Measurements from ENCODE around the gene FOXA3.
"Not testable (repeated sequence)": the region's sequence is repeated elsewhere in the genome, so short reads cannot be mapped to it uniquely, and the experiment has no call there.

Gene FOXA3

DNA sequence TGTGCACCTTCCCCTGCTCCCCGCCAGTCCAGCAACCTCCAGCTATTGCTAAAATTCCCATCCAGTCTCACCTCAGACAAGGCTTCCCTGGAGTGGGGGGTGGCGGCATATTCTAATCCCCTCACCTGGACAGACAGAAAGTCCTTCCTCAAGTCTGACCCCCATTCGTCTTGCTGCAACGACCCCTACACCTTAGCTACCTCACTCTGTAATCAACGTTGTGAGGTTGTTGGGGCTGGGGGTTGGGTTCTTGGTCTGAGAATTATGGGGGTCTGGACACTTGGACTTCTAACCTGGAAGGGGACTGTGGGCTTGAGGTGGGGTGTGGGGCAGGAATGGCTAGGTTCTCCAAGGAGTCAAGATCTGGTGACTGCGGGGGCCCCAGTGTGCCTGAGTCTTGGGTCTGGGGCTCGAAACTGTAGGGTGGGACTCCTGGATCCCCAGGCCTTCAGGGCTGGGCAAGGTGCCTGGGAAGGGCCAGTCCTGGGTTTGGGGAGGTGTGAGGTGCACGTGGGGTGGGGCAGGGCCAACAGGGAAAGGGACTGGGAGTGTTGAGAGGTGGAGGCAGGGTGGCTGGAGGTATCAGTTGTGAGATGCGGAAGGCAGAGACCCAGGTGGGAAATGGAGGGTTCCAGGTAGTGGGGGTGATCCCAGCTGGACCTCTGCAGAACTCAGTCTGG is 1.3 kb downstream of the FOXA3 start:
- no peak for FAIRE-seq
- TF ChIP-seq, protein P1, sequence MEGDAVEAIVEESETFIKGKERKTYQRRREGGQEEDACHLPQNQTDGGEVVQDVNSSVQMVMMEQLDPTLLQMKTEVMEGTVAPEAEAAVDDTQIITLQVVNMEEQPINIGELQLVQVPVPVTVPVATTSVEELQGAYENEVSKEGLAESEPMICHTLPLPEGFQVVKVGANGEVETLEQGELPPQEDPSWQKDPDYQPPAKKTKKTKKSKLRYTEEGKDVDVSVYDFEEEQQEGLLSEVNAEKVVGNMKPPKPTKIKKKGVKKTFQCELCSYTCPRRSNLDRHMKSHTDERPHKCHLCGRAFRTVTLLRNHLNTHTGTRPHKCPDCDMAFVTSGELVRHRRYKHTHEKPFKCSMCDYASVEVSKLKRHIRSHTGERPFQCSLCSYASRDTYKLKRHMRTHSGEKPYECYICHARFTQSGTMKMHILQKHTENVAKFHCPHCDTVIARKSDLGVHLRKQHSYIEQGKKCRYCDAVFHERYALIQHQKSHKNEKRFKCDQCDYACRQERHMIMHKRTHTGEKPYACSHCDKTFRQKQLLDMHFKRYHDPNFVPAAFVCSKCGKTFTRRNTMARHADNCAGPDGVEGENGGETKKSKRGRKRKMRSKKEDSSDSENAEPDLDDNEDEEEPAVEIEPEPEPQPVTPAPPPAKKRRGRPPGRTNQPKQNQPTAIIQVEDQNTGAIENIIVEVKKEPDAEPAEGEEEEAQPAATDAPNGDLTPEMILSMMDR (IDR thresholded peaks at IDR 0.05; ENCODE audit: insufficient read depth, missing control alignments) = no peak
- DNase-seq (ENCODE audit: insufficient read length, low spot score) = no peak

DNA sequence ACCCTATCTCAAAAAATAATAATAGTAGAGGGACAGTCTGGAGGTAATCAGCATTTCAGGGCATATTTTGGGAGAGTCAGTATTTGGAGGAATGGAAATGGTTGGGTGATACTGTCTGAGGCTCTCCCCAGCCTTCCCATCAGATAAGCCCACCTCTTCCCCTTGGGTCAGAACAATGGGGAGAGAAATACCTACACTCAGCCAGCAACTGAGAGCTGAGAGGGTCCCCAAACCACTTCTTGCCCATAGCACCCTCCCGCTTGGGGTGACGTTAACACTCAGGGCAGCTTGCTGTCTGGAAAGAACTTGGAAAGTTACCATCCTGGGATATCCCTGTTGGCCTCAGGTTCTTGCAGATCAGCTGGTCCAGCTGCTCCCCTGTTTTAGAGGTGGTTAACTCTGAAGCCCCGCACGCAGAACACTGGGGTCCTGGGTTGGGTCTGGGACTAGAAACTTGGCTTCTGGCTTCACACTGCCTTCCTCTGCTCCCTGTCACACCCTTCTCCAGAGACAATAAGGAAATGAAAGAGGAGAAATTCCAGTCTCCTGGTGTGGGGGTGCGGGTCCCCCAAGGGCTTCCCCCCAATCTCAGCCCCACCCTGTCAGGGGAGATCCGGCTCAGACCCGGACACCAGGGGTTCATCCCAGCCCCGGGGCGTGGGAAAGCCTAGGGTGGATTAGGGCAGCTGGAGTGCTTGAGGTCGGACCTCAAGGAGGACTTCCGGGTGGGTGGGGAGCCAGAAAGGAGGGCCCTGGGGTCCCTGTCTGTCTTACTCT is 2.5 kb downstream of the FOXA3 start:
- FAIRE-seq (no peak), DNase-seq (ENCODE audit: insufficient read length, low spot score) (no peak)
- TF ChIP-seq, protein P1 (IDR thresholded peaks at IDR 0.05; ENCODE audit: insufficient read depth, missing control alignments) = no peak

DNA sequence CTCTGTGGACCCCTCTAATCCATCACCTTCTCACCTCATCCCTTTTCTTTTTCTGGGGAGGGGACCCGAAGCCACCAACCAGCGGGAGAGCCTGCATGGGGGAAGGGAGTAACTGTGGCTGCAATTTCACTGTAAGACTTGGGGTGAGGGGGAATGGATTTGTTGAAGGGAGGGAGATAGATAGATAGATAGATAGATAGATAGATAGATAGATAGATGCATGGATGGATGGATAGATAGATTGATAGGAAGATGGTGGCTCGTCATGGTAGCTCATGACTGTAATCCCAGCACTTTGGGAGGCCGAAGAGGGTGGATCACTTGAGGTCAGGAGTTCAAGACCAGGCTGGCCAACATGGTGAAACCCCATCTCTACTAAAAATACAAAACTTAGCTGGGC is 3.1 kb downstream of the FOXA3 start:
- not testable (repeated sequence) for FAIRE-seq; DNase-seq (ENCODE audit: insufficient read length, low spot score)

DNA sequence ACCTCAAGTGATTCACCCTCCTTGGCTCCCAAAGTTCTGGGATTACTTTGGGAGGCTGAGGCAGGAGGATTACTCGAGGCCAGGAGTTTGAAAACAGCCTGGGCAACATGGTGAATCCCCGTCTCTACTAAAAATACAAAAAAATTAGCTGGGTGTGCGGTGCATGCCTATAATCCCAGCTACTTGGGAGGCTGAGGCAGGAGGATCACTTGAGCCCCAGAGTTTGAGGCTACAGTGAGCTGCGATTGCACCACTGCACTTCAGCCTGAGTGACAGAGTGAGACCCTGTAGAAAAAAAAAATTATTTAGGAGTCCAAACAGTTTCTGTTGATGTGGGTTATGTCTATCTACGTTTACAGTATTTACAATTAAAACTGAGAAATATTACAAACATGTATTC is 6.7 kb downstream of the FOXA3 start:
- DNase-seq (ENCODE audit: insufficient read length, low spot score) (no peak), FAIRE-seq (no peak)
- TF ChIP-seq, protein P1 (IDR thresholded peaks at IDR 0.05; ENCODE audit: insufficient read depth, missing control alignments) = no peak

DNA sequence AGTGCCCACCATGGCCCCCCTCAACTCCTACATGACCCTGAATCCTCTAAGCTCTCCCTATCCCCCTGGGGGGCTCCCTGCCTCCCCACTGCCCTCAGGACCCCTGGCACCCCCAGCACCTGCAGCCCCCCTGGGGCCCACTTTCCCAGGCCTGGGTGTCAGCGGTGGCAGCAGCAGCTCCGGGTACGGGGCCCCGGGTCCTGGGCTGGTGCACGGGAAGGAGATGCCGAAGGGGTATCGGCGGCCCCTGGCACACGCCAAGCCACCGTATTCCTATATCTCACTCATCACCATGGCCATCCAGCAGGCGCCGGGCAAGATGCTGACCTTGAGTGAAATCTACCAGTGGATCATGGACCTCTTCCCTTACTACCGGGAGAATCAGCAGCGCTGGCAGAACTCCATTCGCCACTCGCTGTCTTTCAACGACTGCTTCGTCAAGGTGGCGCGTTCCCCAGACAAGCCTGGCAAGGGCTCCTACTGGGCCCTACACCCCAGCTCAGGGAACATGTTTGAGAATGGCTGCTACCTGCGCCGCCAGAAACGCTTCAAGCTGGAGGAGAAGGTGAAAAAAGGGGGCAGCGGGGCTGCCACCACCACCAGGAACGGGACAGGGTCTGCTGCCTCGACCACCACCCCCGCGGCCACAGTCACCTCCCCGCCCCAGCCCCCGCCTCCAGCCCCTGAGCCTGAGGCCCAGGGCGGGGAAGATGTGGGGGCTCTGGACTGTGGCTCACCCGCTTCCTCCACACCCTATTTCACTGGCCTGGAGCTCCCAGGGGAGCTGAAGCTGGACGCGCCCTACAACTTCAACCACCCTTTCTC is 8.2 kb downstream of the FOXA3 start:
- FAIRE-seq (no peak), DNase-seq (ENCODE audit: insufficient read length, low spot score) (no peak)
- TF ChIP-seq, protein P1 (IDR thresholded peaks at IDR 0.05; ENCODE audit: insufficient read depth, missing control alignments) = no peak

DNA sequence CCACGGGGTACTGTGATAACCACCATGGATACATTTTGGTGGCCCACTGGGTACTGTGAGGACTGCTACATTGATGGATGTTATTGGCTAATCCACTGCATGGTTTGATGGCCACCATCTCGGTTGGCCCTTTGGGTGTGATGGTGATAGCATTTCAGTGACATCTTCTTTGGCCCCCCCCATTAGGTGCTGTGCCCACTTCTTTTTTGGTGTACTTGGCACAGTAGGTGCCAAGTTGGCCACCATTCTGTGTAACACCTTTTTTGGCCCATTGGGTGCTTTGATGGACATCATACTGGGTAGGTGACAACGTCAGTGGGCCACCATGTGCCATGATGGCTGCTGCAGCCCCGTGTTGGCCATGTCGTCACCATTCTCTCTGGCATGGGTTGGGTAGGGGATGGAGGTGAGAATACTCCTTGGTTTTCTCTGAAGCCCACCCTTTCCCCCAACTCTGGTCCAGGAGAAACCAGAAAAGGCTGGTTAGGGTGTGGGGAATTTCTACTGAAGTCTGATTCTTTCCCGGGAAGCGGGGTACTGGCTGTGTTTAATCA is 9.2 kb downstream of the FOXA3 start:
- TF ChIP-seq, protein P1 (IDR thresholded peaks at IDR 0.05; ENCODE audit: insufficient read depth, missing control alignments) = no peak
- DNase-seq (ENCODE audit: insufficient read length, low spot score) = no peak
- no peak for FAIRE-seq

DNA sequence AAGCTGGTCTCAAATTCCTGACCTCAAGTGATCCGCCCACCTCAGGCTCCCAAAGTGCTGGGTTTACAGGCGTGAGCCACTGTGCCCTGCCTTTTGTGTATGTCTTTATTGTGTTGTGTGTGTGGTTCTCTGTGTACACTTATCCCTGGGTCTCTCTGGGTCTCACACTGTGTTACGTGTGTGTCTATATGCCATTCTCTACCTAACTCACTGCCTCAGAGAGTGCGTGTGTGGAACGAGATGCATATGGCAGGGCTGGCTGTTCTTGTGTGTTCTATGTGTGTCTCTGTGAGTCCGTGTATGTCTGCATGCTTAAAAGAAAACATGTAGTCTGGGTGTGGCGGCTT is 10.5 kb downstream of the FOXA3 start:
- TF ChIP-seq, protein P1 (IDR thresholded peaks at IDR 0.05; ENCODE audit: insufficient read depth, missing control alignments) = no peak
- no peak for FAIRE-seq
- DNase-seq (ENCODE audit: insufficient read length, low spot score) = no peak
